CD14-positive monocyte (primary cell): ENCODE measurements around the gene ABAT. TPM values are rescaled to one million over a fixed set of nuclear protein-coding genes. Genes with fewer than 3 reads are reported as not detected.

ENCODE experiments used
- DNase-seq, 3 donors: peaks; one replicate each; pipeline ENCODE4 v3.0.0-alpha.2; 2011 to 2022
- H2AFZ ChIP-seq: 2 replicates; pipeline ENCODE4 v1.6.0; 2012; ENCODE audit warnings: mild to moderate bottlenecking, low read depth, low read length, inconsistent platforms; ENCODE audit not compliant: insufficient read depth, poor library complexity, severe bottlenecking
- H3K27ac ChIP-seq, 2 donors: 1 replicate in 1 of 2; 2 replicates in 1 of 2; pipeline ENCODE4 v1.5.1; 2012 to 2013; ENCODE audit warnings: low read length in 2 of 2, control low read depth in 1 of 2, inconsistent platforms in 1 of 2, low read depth in 1 of 2, mild to moderate bottlenecking in 1 of 2
- H3K27me3 ChIP-seq, 2 donors: one replicate each; pipeline versions ENCODE4 v1.6.0 to v1.6.1; 2011 to 2013; ENCODE audit warnings: low read length in 2 of 2; ENCODE audit not compliant: control insufficient read depth in 2 of 2, insufficient read depth in 2 of 2
- H3K36me3 ChIP-seq, 2 donors: replicated peaks in 1 of 2; 1 replicate in 1 of 2; 2 replicates in 1 of 2; pipeline versions ENCODE4 v1.5.1 to v1.6.1; 2012 to 2013; ENCODE audit warnings: low read length in 2 of 2, control low read depth in 1 of 2, inconsistent platforms in 1 of 2, mild to moderate bottlenecking in 1 of 2; ENCODE audit not compliant: insufficient read depth in 2 of 2, control insufficient read depth in 1 of 2
- H3K4me1 ChIP-seq, 2 donors: 1 replicate in 1 of 2; 2 replicates in 1 of 2; pipeline versions ENCODE4 v1.5.1 to v1.6.1; 2012 to 2013; ENCODE audit warnings: low read length in 2 of 2, control low read depth in 1 of 2, inconsistent platforms in 1 of 2, mild to moderate bottlenecking in 1 of 2, moderate library complexity in 1 of 2; ENCODE audit not compliant: insufficient read depth in 2 of 2, control insufficient read depth in 1 of 2
- H3K4me2 ChIP-seq: replicated peaks from 2 replicates; pipeline ENCODE3; 2012; ENCODE audit warnings: low read length, moderate library complexity, mild to moderate bottlenecking; ENCODE audit not compliant: poor library complexity, severe bottlenecking; ENCODE audit errors: extremely low read depth
- H3K4me3 ChIP-seq, 3 experiments: fragments of 200-600 bp in 1 of 3; sonication (generic) in 1 of 3; replicated peaks in 1 of 3; 1 replicate in 2 of 3; 2 replicates in 1 of 3; pipeline ENCODE4 v1.5.1; 2011 to 2013; ENCODE audit warnings: low read length in 3 of 3, mild to moderate bottlenecking in 3 of 3, control low read depth in 2 of 3, low read depth in 2 of 3, inconsistent platforms in 1 of 3, moderate library complexity in 1 of 3
- H3K79me2 ChIP-seq: 2 replicates; pipeline ENCODE4 v1.6.0; 2012; ENCODE audit warnings: mild to moderate bottlenecking, control low read depth, inconsistent platforms, low read length, moderate library complexity; ENCODE audit not compliant: insufficient read depth
- H3K9ac ChIP-seq: 2 replicates; pipeline ENCODE4 v1.6.0; 2017; ENCODE audit warnings: low read length, mild to moderate bottlenecking; ENCODE audit not compliant: insufficient read depth, poor library complexity, severe bottlenecking
- H3K9me3 ChIP-seq, 2 donors: replicated peaks in 1 of 2; 1 replicate in 1 of 2; 2 replicates in 1 of 2; pipeline versions ENCODE4 v1.5.1 to v1.6.1; 2012 to 2013; ENCODE audit warnings: low read length in 2 of 2, control low read depth in 1 of 2; ENCODE audit not compliant: control insufficient read depth in 1 of 2, insufficient read depth in 1 of 2
- H4K20me1 ChIP-seq: 2 replicates; pipeline ENCODE4 v1.6.0; 2012; ENCODE audit warnings: mild to moderate bottlenecking, low read length, control low read depth, moderate library complexity; ENCODE audit not compliant: insufficient read depth
- H3K27ac Mint-ChIP-seq, 7 donors: one replicate each; pipeline ENCODE4 v1.8.0; 2020; ENCODE audit warnings: mild to moderate bottlenecking in 7 of 7, mixed read lengths in 7 of 7, moderate library complexity in 6 of 7, inconsistent platforms in 2 of 7
- H3K27me3 Mint-ChIP-seq, 3 donors: one replicate each; pipeline ENCODE4 v1.8.0; 2021 to 2022; ENCODE audit warnings: low read depth in 3 of 3, mild to moderate bottlenecking in 3 of 3, mixed read lengths in 3 of 3, moderate library complexity in 3 of 3, inconsistent platforms in 1 of 3
- H3K36me3 Mint-ChIP-seq, 2 donors: one replicate each; pipeline ENCODE4 v1.8.0; 2020; ENCODE audit warnings: mixed read lengths in 2 of 2, inconsistent platforms in 1 of 2, mild to moderate bottlenecking in 1 of 2
- H3K4me1 Mint-ChIP-seq: one replicate; pipeline ENCODE4 v1.8.0; 2020; ENCODE audit warnings: mild to moderate bottlenecking, mixed read lengths
- H3K4me3 Mint-ChIP-seq, 2 donors: one replicate each; pipeline ENCODE4 v1.8.0; 2020; ENCODE audit warnings: mild to moderate bottlenecking in 2 of 2, mixed read lengths in 2 of 2, moderate library complexity in 1 of 2
- H3K9me3 Mint-ChIP-seq, 7 donors: one replicate each; pipeline ENCODE4 v1.8.0; 2020 to 2022; ENCODE audit warnings: mixed read lengths in 7 of 7, mild to moderate bottlenecking in 6 of 7, moderate library complexity in 6 of 7, inconsistent platforms in 2 of 7
- WGBS: methylation state at CpG from one replicate; pipeline ENCODE4 v1.1.5; 2013; ENCODE audit warnings: missing lambda C conversion rate; ENCODE audit not compliant: insufficient coverage; 5-methylcytosine and 5-hydroxymethylcytosine counted together
- intact Hi-C, 2 donors: fragments of 100-400 bp; cut with micrococcal nuclease; formaldehyde crosslinking; loops; one replicate each; pipeline versions ENCODE4 v1.15.0 to v1.15.1; 2023
- polyA plus RNA-seq, 3 donors: library from polyadenylated mRNA; depleted of rRNA in 1 of 3; unstranded in 2 of 3; stranded (reverse) in 1 of 3; fragments of 300-500 nt in 2 of 3; fragments of >200 nt in 1 of 3; fragmentation: Illumina TruSeq in 2 of 3; gene quantifications; 1 replicate in 2 of 3; 2 replicates in 1 of 3; pipeline ENCODE4 v1.2.3, GENCODE V29; 2012 to 2021
- TF ChIP-seq, protein P1 (sequence below): fragments of 200-600 bp; IDR thresholded peaks from one replicate; pipeline ENCODE4 v1.8.0; 2022; ENCODE audit warnings: antibody characterized with exemption, mild to moderate bottlenecking

The ABAT gene
- polyA plus RNA-seq, 3 donors = 4.9 to 11.8 (median 8.7) TPM

DNA sequence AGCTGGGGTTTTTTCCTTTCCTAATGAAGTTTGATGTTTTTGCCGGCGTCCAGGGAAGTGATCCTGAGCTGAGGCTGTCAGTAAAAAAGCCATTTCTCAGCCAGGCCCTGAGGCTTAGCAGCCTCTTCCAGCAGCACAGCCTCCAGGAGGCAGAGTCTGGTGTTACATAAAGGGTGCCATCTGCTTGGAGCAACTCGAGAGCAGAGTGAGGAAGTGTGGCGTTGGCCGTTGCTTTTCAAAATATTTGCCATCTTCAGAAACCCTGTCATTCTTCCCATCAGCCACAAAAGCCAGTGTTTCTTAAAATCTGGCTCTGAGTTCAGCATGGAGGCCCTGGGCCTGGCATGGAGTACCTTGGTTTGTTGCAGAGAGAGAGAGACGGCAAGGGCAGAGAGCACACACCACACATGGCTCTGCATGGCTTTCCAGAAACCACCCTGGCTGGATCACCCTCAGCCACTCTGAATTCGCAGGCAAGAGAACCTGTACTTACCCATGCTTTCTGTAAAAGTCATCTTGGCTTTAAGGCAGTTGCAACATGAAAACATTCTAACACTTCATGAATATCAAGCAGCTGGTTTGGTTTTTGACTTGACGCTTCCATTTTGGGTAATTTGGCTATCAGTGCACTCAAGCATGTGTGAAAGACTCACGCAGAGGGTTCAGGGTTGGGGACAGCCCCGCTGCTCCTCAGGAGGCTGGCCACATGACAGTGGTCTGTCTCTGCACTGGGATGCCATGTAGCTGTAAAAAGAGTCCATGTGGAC lies 144.3 kb downstream of the ABAT start:
- Histone ChIP-seq H3K4me3 (no peak overlapping the region), H3K27me3 (no peaks in the 10 kb centered on the region), H3K79me2 (no peaks in the 10 kb centered on the region), H2AFZ (no peak overlapping the region), H3K4me2 (no peak overlapping the region), H3K4me1 (no peaks in the 10 kb centered on the region), H3K36me3 (peaks cover 58 to 92% of the 10 kb centered on the region in 2 donors), H4K20me1 (no peaks in the 10 kb centered on the region), H3K27ac (peak overlapping the region in 1 of 2 donors; percentile 20), H3K9ac (no peak overlapping the region), H3K9me3 (no peaks in the 10 kb centered on the region)
- WGBS = 83% methylated on average over 6 of the region's 10 CpGs
- no peak for DNase-seq
- H3K4me1 Mint-ChIP-seq = peaks cover 20% of the 10 kb centered on the region
- no peaks in the 10 kb centered on the region for H3K9me3 Mint-ChIP-seq
- peaks cover 70 to 80% of the 10 kb centered on the region in 2 donors for H3K36me3 Mint-ChIP-seq
- H3K27ac Mint-ChIP-seq = peak overlapping the region in 3 of 7 donors; percentile 16 to 46 (median 25)
- H3K4me3 Mint-ChIP-seq = no peak overlapping the region
- TF ChIP-seq, protein P1, sequence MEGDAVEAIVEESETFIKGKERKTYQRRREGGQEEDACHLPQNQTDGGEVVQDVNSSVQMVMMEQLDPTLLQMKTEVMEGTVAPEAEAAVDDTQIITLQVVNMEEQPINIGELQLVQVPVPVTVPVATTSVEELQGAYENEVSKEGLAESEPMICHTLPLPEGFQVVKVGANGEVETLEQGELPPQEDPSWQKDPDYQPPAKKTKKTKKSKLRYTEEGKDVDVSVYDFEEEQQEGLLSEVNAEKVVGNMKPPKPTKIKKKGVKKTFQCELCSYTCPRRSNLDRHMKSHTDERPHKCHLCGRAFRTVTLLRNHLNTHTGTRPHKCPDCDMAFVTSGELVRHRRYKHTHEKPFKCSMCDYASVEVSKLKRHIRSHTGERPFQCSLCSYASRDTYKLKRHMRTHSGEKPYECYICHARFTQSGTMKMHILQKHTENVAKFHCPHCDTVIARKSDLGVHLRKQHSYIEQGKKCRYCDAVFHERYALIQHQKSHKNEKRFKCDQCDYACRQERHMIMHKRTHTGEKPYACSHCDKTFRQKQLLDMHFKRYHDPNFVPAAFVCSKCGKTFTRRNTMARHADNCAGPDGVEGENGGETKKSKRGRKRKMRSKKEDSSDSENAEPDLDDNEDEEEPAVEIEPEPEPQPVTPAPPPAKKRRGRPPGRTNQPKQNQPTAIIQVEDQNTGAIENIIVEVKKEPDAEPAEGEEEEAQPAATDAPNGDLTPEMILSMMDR = no peak
- intact Hi-C loops = no loop called here
- peaks cover 0 to 2% (median 0%) of the 10 kb centered on the region in 3 donors for H3K27me3 Mint-ChIP-seq

DNA sequence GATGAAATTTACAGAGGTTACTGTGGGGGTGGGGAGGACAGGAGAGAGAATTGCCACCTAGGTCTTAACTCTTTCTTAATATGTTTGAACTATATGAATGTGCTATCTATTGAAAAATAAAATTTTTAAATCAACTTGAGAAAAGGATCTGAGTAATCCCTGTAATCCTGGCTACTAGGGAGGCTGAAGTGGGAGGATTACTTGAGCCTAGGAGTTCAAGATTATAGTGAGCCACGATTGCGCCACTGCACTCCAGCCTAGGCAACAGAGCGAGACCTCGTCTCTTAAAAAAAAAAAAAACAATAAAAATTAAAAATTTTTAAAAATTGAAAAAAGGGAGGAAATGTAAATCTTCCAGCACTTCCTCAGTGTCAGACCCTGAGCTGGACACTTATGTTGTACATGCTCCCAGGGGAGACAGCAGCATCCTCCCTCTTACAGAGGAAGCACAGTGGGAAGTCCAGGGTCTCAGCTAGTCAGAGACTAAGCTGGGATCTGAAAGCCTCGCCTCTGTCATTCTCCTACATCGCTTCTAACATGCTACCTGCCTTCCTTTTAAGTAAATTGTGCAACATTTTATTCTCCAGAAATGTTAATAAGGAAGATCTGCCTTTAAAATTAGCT lies 145.1 kb downstream of the ABAT start:
- H3K9me3 ChIP-seq = no peaks in the 10 kb centered on the region
- DNase-seq = no peak
- no peaks in the 10 kb centered on the region for H3K27me3 ChIP-seq
- Mint-ChIP-seq H3K4me3 (no peak overlapping the region), H3K9me3 (no peaks in the 10 kb centered on the region), H3K36me3 (peaks cover 62 to 75% of the 10 kb centered on the region in 2 donors), H3K27me3 (peaks cover 0 to 2% (median 0%) of the 10 kb centered on the region in 3 donors), H3K27ac (peak overlapping the region in 5 of 7 donors; percentile 5 to 80 (median 30)), H3K4me1 (peaks cover 20% of the 10 kb centered on the region)
- H2AFZ ChIP-seq = no peak overlapping the region
- H4K20me1 ChIP-seq = no peaks in the 10 kb centered on the region
- intact Hi-C loops = no loop called here
- no peak overlapping the region for H3K27ac ChIP-seq
- no peak overlapping the region for H3K9ac ChIP-seq
- H3K4me3 ChIP-seq = no peak overlapping the region
- TF ChIP-seq, protein P1 = no peak
- peaks cover 53 to 92% of the 10 kb centered on the region in 2 donors for H3K36me3 ChIP-seq
- no peak overlapping the region for H3K4me2 ChIP-seq
- no peaks in the 10 kb centered on the region for H3K4me1 ChIP-seq
- WGBS = no CpG with 5 or more reads among the region's 6 CpGs
- no peaks in the 10 kb centered on the region for H3K79me2 ChIP-seq
